Vagina (tissue), 2 donors: ENCODE data around the gene GSTT4. TPM values are rescaled to one million over a fixed set of nuclear protein-coding genes. Genes with fewer than 3 reads are reported as not detected.

Experiments
- DNase-seq, 2 donors: peaks; one replicate each; pipeline ENCODE4 v3.0.0-alpha.2; 2017; ENCODE audit errors: extremely low spot score in 2 of 2
- H3K27ac ChIP-seq: fragments of 200-600 bp; sonication (generic); one replicate; pipeline ENCODE4 v1.5.1; 2019
- H3K27me3 ChIP-seq: fragments of 200-600 bp; sonication (generic); one replicate; pipeline ENCODE4 v1.5.1; 2019
- H3K36me3 ChIP-seq, 2 donors: fragments of 200-600 bp; sonication (generic); one replicate each; pipeline ENCODE4 v1.5.1; 2017 to 2019
- H3K4me1 ChIP-seq: fragments of 200-600 bp; sonication (generic); one replicate; pipeline ENCODE4 v1.5.1; 2019
- H3K4me3 ChIP-seq, 2 donors: fragments of 200-600 bp; sonication (generic); 1 replicate in 1 of 2; 2 replicates in 1 of 2; pipeline ENCODE4 v1.5.1; 2016 to 2019
- H3K9me3 ChIP-seq: fragments of 200-600 bp; sonication (generic); one replicate; pipeline ENCODE4 v1.5.1; 2019
- CTCF ChIP-seq, 3 experiments: fragments of 450-650 bp in 2 of 3; fragments of 200-600 bp in 1 of 3; sonication (generic) in 1 of 3; IDR thresholded peaks; one replicate each; pipeline ENCODE4 v1.5.1; 2017 to 2019; ENCODE audit warnings: antibody characterized with exemption in 3 of 3, mild to moderate bottlenecking in 2 of 3, moderate library complexity in 2 of 3
- POLR2A ChIP-seq, 2 donors: fragments of 450-650 bp; IDR thresholded peaks; one replicate each; pipeline ENCODE4 v1.6.1; 2017; ENCODE audit warnings: antibody characterized with exemption in 2 of 2, mild to moderate bottlenecking in 2 of 2, moderate library complexity in 2 of 2
- POLR2AphosphoS5 ChIP-seq, 2 donors: sonication (generic); formaldehyde crosslinking; IDR thresholded peaks; one replicate each; pipeline ENCODE4 v1.9.0; 2017; ENCODE audit warnings: antibody characterized with exemption in 2 of 2, mild to moderate bottlenecking in 2 of 2, low read depth in 1 of 2; ENCODE audit not compliant: insufficient read depth in 1 of 2
- intact Hi-C: fragments of 100-400 bp; cut with DNase I; formaldehyde crosslinking; loops from one replicate; pipeline ENCODE4 v1.15.1; 2023
- total RNA-seq: library from RNA; depleted of rRNA; stranded (reverse); fragments of >200 nt; gene quantifications from one replicate; pipeline ENCODE4 v1.2.3, GENCODE V29; 2016

The GSTT4 gene
- total RNA-seq: not detected

- H3K27ac ChIP-seq: no peak within 1 kb of the TSS
- H3K36me3 ChIP-seq: no peaks in the 10 kb centered on the region
- no peaks in the 10 kb centered on the region for H3K9me3 ChIP-seq
- DNase-seq: no peak
- H3K27me3 ChIP-seq: no peaks in the 10 kb centered on the region
- TF ChIP-seq CTCF (IDR thresholded peaks at IDR 0.05) (no peak), POLR2AphosphoS5 (IDR thresholded peaks at IDR 0.05; ENCODE audit: insufficient read depth in 1 of 2, low read depth in 1 of 2) (no peak)
- no peaks in the 10 kb centered on the region for H3K4me1 ChIP-seq
- no peak within 1 kb of the TSS for H3K4me3 ChIP-seq
- intact Hi-C loops: loop anchor here (5.0 kb wide), 1 partner anchor 68 kb away; no protein-coding TSS in a partner anchor
Measured at GRCh38 chr22:24005201-24005600, at the start of gene GSTT4. Gene GSTT4 (minus strand): TSS chr22:24005453. CDS start chr22:24005356, 97 bp downstream.

- TF ChIP-seq POLR2A (IDR thresholded peaks at IDR 0.05) (no peak), CTCF (IDR thresholded peaks at IDR 0.05) (no peak), POLR2AphosphoS5 (IDR thresholded peaks at IDR 0.05; ENCODE audit: insufficient read depth in 1 of 2, low read depth in 1 of 2) (no peak)
- Histone ChIP-seq H3K27me3 (no peaks in the 10 kb centered on the region), H3K4me3 (no peak overlapping the region), H3K9me3 (no peaks in the 10 kb centered on the region), H3K27ac (no peak overlapping the region), H3K4me1 (peaks cover 15% of the 10 kb centered on the region), H3K36me3 (peaks cover 0 to 81% of the 10 kb centered on the region in 2 donors)
- no peak for DNase-seq
- intact Hi-C loops: no loop called here
Measured at GRCh38 chr22:24054356-24054755, 49.1 kb upstream of the GSTT4 start.

- H3K4me3 ChIP-seq: no peak overlapping the region
- intact Hi-C loops: no loop called here
- TF ChIP-seq POLR2A (IDR thresholded peaks at IDR 0.05): no peak
- no peak for TF ChIP-seq CTCF (IDR thresholded peaks at IDR 0.05)
- TF ChIP-seq POLR2AphosphoS5 (IDR thresholded peaks at IDR 0.05; ENCODE audit: insufficient read depth in 1 of 2, low read depth in 1 of 2): no peak
- H3K4me1 ChIP-seq: peaks cover 14% of the 10 kb centered on the region
- H3K36me3 ChIP-seq: peaks cover 0 to 83% of the 10 kb centered on the region in 2 donors
- H3K27me3 ChIP-seq: no peaks in the 10 kb centered on the region
- no peaks in the 10 kb centered on the region for H3K9me3 ChIP-seq
- H3K27ac ChIP-seq: no peak overlapping the region
- no peak for DNase-seq
Measured at GRCh38 chr22:24053481-24054226, 48.4 kb upstream of the GSTT4 start.

- Histone ChIP-seq H3K27me3 (no peaks in the 10 kb centered on the region), H3K27ac (no peak overlapping the region), H3K9me3 (no peaks in the 10 kb centered on the region), H3K4me1 (peaks cover 14% of the 10 kb centered on the region), H3K4me3 (no peak overlapping the region), H3K36me3 (peaks cover 0 to 79% of the 10 kb centered on the region in 2 donors)
- TF ChIP-seq POLR2AphosphoS5 (IDR thresholded peaks at IDR 0.05; ENCODE audit: insufficient read depth in 1 of 2, low read depth in 1 of 2) (no peak), CTCF (IDR thresholded peaks at IDR 0.05) (no peak), POLR2A (IDR thresholded peaks at IDR 0.05) (no peak)
- no peak for DNase-seq
- intact Hi-C loops: no loop called here
Measured at GRCh38 chr22:24051568-24051967, 46.3 kb upstream of the GSTT4 start.

GRCh38 chr22:24051028-24051427 is 45.8 kb upstream of the GSTT4 start:
- Histone ChIP-seq H3K27me3 (no peaks in the 10 kb centered on the region), H3K27ac (no peak overlapping the region), H3K36me3 (peaks cover 0 to 73% of the 10 kb centered on the region in 2 donors), H3K4me1 (peaks cover 14% of the 10 kb centered on the region), H3K4me3 (no peak overlapping the region), H3K9me3 (no peaks in the 10 kb centered on the region)
- no peak for DNase-seq
- TF ChIP-seq CTCF (IDR thresholded peaks at IDR 0.05) (no peak), POLR2A (IDR thresholded peaks at IDR 0.05) (no peak), POLR2AphosphoS5 (IDR thresholded peaks at IDR 0.05; ENCODE audit: insufficient read depth in 1 of 2, low read depth in 1 of 2) (no peak)
- intact Hi-C loops: no loop called here
